GM19043 (cell line): ENCODE measurements around the gene SNUPN.

ENCODE experiments used
- ATAC-seq: cut with Tn5 transposase; IDR thresholded peaks from one replicate; pipeline ENCODE4 v1.9.1; 2021; ENCODE audit warnings: low read depth; ENCODE audit not compliant: unreplicated experiment

The SNUPN gene

DNA sequence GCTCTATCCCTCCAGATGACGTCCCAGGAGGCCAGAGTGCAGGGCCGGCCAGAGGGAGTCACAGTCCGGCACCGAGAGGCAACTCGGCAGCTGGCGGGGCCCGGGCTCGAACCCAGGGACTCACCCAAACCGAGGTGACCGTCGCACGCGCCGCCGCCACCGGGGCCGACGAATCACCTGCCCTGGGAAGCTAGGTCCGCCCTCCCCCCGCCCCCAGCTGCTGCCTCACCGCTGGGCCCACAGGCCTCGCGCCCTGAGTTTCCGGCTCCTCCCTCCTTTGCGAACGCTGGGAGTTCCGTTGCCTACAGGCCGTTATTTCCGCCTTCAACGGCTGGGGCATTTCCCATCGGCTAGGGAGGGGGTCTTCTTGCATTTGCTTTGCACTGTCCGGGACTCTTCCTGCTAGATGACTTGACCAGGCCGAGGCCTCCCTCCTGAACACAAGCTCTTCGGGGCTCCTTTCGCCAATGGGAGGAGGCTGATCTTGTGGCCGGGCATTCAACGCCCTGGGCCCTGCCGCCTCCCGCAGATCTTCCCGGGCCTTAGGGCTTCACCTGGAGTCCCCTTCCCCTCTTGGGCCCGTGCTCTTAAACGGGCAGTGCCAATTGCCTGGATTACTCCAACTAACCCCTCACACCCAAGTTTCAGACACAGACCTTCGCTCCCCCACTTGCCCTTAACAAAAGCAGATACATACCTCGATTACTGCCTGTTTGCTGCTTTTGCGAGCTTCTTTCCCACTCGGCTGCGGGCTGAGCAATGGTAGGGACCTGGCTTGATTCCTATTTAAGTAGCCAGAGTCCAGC lies at the start of gene SNUPN:
Gene SNUPN (minus strand): TSS at position 184 of the 806 bp plus-strand sequence. CDS start 4,674 bp downstream, outside the sequence.
- peak; percentile 78 for ATAC-seq

DNA sequence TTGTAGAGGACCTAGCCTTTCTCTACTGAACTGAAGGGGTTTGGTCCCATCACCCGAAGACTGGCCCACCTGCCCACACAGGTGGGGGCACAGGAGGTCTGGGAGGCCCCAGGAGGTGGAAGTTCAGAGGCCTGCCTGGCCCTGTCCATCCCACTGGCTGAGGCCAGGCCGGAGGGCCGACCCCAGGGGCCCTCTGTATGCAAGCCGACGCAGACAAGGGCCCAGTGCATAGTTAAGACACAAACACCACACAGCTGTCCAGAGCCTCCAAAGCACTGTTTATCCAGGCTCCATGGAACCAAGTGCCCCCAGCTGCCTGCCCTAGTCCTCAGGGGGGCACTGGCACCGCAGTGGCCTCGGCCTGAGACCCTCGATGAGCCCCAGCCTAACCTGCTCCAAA lies 48.8 kb upstream of the SNUPN start:
- no peak for ATAC-seq

DNA sequence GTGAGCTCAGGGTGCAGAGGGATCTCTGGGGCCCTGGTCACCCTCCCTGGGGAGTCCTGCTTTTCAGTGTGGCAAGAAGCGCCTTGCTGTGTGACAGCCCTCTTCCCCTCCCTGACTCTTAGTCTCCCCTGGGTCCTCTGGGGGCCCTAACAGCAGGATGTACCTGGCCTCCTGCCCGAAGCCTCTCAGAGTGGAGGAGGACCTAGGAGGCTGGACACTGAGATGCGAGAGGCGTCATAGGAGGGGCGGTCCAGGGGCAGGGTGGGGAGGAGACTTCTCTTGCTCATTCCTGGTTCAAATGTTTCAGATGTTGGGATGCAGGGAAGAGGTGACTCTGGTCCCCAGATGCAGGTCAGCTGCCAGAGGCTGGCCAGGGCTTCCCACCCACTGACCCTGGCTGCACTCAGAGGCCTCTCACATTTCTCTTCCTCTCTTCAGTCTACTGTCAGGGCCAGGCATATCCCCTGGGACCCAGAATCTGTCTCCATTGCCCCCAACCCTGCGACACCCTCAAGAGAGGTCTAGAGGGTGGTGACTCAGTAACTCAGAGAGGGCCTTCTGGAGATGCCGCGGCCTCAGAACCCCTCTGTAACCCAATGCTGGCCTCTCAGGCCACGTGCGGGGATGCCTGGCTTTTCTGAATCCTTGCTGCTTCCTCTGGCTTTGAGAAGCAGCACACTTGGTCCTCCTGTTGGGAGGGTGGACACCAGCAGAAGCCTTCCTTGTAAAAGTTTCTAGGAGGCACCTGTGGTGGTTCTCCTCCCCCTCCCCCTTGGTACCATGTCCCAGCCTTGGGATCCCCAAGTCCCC lies 48.1 kb upstream of the SNUPN start:
- no peak for ATAC-seq

DNA sequence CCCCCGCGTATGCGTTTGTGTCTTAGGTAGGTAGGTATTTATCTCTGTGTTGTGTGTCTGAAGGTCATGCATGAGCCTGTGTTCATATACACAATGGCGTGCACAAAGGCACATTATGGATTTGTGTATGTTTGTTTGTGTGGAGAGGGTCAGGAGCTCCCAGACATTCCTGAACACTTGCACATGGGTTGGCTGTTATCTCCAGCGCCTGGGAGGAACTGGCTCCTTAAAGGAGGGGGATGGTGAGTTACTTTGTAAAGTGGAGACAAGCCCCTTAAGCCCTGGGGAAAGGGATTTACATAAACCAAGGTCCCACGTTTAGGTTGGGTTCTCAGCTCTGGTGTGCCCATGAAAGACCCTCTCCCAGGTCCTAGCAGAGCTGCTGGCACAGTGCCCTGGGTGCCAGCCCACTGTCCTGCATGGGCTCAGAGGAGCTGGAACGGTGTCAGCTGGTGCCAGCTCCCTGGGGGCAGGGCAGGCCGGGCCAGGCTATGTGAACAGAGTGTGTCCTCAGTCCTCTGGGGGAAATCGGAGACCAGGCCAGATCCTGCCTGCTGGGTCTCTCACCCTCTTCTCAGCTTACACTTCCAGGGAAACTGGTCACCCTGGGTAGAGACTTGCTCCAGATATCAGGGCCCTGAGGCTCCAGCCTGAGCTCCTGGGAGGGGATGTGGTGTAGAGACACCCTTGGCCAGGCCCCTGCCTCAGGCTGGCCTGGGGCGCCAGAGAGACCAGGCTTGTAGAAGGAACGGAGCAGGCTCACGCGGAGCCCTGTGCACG lies 47.3 kb upstream of the SNUPN start:
- no peak for ATAC-seq

DNA sequence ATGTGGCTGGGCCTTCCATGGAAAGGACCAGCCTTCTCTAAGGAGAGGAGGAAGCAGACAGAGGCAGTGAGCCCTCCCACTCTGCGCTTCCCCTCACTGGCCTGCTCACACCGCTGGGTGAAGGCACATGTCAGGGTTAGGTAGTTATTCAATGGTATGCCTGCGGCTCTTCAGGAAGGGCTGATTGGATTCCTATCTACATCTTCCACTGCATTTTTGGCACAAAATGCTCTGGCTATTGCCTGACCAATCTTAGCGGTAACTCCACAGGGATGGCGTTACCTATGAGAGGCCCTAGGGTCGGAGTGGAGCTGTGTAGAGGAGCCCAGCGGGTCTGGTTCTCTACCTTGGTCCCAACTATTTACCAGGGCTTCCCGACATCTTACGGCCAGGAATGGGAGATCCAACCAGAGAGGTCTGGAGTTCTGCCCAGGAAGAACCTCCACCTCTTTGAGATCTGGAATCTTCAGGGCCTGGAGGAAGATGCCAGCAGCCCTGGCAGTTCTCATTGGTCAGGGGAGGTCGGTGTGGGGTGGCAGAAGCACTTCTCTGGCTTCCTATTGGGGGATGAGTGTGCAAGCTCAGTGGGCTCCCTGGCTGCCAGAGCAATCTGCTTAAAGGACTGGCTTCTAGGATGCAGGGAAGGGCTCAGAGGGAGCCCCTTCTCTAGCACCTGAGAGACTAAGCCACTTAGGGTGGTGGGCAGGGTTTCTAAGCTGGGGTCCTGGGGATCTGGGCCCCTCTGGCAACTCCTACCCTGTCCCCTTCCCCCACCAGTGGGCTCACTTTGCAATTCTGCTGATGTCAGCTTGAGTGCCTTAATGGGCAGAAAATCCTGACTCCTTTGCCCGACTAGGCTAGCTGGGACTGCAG lies 46.4 kb upstream of the SNUPN start:
- no peak for ATAC-seq

DNA sequence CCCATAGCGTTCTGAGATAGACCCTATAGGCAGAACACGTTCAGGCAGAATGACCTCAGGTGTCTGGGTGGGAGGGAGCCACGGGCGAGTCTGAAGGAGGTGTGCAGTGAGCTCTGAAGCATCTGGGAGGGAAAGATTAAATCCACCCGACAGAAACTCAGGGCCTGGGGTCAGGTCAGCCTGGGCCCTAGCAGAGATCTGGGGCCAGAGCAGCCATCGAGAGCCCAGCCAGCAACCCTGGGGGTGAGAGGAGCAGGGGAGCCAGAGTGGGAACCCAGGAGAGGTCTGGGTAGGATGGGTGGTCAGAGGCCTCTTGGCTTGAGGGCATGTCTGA lies 44.3 kb upstream of the SNUPN start:
- no peak for ATAC-seq

DNA sequence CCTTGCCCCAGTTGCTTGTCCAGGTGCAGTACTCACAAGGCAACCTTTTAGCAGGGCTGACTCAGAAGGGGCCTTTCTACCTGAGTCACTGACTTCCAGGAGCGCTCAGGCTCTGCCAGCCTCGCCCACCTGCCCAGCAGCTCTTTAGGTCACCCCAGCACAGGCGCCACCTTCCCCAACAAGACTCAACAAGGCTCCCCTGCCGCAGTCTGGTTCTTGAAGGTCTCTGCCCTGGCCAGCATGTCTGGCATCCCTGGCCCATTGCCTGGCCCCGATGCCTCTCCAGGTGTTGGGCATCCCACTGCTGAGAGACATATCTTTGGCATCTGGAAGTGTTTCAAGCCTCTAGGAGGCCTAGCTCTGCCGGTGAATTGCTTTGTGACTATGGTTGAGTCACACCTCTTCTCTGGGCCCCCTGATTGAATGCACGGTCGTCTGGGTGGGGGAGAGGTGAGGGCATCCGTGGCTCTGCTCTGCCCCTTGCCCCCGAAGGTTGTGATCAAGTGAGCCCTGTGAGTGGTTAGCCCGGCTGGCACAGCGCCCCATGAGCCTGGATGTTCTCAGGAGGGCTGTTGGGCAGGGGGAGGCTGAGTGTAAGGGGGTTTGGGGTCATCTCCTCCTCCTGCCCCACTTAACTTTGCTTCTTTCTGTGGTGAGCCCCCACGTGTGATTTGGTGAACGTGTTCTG lies 43.8 kb upstream of the SNUPN start:
- no peak for ATAC-seq

DNA sequence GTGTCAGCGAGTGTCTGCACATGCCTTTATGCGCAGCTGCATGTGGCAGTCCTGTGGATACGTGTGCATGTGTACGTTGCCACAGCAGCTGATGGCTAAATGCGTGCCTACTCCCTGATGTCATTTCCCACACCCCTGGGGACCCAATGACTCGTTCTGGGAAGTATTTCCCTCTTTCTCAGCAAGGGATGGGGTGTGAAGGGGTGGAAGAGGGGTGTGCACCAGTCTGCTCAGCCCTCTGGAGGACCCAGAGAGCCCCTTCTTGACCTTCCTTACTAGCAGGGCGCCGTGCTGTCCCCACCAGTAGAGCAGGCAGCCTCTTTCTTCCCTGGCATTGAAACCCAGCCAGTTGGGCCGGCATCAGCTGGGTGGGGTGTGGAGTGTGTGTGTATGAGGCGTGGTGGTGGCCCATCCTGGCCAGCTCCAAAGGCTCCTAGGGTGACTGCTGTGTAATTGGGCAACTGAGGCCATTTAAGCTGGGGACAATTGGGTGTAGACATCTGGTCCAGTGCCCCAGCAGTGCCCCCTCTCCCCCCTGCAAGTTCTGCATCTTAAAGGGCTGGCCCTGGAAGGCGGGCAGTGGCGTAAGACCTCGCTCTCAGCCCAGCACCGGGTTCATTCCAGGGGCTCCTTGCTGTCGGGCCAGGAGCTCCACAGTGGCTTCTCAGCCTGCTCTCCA lies 41.4 kb upstream of the SNUPN start:
- ATAC-seq, result no peak

DNA sequence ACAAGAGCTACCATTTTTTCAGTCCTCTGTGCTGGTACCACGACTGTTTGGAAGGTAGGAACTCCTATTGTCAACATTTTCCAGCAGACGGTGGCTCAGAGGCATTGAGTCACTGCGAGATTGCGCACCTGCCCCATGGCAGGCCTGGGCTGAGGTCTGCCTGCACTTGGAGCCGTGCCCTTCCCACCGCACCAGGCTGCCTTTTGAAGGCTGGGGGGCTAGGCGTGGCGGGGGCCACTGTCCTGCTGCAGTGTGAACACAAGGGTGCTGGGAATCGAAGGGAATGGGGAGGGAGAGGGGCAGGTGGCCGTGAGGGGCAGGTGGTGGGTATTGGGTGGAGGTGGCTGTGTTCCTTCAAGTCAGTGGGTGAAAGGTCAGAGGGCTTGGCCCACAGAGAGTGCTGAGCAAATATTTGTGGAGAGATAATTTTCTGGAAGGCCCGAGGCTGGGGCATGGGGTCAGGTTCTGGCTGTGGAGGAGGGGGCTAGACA lies 38.5 kb upstream of the SNUPN start:
- no peak for ATAC-seq

DNA sequence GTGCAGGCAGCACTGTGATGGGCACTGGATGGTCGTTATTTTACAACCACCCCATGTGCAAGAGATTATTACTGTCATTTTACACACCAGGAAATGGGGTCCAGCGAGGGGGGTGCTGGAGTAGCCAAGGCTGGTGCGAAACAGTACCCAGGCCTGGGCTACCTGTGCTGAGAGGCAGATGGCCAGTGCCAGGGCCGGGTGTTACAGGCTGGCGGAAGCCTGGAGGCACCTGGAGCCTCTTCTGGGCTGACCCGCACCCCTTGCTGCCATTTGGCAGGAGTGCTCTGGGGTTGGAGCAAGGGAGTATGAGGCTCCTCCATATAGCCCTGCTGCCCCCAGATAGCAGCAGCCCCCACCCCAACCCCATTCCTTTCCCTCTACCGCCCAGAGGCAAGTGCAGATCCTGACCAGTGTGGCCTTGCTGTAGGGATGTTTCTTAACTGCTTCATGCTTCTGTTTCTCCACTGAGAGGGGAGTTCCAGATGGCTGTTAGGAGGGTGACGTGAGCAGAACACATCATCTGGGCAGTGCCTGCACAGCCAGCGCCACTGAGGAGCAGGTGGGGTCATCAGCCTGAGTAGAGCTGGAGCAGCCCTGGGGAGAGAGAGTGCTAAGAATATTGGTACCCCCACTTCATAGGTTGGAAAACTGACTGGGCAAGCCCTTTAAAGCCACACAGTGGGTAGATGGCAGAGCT lies 37.4 kb upstream of the SNUPN start:
- ATAC-seq, result no peak

DNA sequence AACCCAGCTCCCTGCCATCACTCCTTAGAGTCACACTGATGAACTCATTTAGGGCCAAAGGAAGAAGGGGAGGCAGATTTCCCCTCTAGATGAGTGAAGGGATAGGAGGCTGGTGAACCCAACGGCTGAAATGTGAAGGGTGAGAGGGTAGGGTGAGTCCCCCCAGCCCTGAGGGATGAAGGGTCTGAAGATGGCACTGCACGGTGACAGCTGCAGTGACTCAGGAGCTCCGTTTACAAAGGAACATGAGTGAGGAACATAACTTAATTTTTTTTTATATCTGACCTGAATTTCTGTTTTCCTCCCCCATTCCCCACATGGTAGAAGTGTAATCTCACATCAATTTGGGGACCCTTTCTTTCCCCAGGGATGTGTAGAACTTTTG lies 36.2 kb upstream of the SNUPN start:
- ATAC-seq, result no peak

DNA sequence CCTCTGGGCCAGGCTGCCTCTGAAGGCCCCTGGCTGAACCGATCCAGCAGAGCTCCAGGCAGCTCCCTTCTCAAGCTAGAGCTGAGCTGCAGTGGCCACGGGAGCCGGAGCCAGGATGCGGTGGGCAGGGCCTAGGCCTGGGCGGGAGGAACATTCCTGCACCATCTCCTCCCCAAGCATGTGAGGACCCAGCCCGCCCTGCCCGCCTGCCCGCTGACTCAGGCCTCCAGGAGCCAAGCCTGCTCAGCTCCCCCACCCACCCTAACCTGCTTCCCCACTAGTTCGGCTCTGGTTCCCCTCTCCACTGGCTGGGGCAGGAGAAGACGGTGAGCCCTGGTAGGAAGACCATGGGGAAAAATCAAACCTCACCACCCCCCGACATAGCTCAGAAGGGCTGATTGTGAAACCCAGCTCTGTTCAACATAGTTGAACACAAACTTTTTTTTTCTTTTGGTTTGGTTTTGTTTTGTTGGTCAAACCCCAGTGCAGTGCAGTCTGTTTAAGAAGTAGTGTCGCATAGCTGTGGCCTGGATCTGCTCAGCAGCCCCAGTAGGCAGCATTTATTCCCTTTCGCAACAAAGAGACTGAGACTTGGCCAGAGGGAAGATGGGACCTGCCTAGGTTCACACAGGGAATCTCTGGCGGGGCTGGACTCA lies 35.7 kb upstream of the SNUPN start:
- ATAC-seq, result no peak

DNA sequence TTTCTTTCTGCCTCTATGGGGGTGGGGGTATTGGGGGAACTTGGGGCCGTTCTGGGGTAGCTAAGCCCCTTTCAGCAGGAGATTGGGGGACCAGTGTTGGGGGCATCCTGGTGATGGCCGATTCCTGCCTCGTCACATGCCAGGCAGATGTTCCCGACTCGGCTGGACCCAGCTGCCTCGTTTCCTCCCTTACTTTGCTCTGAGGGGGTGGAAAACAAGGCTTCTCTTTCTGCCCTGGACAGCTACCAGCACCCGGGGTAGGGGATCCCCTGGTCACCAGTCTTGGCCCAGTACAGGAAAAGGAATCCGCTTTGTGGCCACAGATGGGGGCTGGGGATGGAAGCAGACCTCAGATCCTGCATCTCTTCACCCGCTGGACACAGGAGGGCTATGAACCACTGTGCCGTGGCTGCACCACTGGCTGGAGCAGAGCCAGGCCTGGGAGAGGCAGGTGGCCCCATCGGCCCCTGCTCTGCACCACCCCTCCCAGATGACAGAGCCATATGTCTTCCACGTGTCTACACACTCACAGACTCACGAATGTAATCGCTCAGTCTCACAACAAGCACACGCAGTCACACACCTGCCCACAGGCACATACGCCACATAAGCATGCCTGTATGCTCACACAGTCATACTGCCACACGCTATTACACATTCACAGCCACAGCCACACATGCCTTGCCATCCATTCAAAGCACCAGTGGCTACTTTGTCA lies 34.6 kb upstream of the SNUPN start:
- ATAC-seq, result no peak

DNA sequence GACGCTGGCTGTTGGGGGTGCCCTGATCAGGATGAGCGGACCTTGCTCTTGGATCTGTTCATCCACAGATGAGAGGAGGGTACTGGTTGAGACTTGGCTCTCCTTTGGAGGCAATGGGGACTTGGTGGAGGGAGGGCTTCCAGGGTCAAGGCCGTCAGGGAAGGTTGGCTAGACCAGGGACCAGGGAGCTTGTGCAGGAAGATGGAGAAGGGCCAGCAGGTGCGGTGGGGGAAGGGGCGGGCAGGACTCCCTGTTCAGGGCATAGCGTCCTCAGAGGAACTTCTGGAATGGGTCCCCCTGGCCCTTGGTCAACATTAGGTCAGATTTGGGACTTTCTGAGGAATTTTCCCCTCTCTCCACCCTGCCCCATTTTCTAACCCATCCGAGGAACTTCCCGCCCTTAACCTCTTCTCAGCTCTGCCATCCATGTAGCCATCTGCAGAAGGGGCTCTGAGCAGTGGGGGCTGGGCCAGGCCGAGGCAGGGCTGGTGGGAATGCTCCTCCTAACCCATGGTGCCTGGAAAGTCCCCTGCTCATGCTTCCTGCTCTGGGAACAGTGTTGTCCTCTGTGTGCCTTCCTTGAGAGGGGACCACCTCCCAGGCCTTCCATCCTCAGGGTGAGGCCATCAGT lies 33.7 kb upstream of the SNUPN start:
- ATAC-seq, result no peak

DNA sequence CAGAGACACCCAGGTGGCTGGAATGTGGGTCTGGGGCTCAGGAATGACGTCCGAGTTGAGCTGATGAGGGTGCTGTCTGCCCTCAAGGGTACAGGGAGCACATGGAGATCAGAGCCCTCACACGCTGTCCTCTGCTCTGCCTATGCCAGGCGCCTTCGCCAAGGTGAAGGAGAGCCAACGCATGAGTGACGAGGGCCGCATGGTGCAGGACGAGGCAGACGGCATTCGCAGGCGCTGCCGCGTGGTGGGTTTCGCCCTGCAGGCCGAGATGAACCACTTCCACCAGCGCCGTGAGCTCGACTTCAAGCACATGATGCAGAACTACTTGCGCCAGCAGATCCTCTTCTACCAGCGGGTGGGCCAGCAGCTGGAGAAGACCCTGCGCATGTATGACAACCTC lies 31.3 kb upstream of the SNUPN start:
- no peak for ATAC-seq

DNA sequence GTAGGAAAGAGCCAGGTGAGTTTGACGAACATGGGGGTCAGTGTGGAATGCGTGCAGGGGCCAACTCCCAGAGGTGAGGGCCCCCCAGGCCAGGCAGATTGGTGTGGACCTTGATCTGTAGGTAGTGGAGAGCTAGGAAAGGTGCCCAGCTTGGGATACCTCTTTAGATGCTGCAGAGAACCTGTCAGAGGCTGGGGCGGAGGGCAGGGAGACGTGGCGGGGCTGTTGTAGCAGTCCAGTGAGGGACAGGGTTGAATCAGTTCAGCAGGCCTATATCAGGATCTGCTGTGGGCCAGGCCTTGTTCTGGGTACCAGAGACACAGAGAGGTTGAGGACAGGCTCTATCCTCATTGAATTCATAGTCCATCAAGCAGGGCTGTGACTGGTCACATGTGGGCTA lies 30.8 kb upstream of the SNUPN start:
- no peak for ATAC-seq

DNA sequence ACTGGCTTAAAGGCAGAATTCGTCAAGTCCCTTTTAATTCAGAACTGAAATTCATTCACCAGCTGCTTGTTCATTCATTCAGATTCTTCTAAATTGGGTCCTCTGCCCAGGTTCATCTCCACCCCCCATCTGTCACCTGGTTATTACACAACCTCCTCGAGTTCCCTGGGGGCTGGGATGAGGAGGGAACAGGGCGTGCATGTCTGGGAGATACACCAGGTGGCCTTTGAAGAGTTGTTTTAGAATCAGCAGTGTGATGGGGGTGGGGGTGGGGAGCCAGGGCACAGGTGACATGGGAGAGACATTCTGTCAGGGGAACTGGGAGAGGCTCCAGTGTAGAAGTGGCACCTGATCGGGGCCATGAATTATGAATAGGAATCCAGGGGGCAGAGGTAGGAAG lies 30.4 kb upstream of the SNUPN start:
- no peak for ATAC-seq
